Ishikawa (cell line): ENCODE results near the gene RASL11A.

Experiments used
- CEBPB ChIP-seq: IDR thresholded peaks from 2 replicates; pipeline ENCODE4 v1.6.1; 2012
- CREB1 ChIP-seq: IDR thresholded peaks from 2 replicates; pipeline ENCODE4 v1.6.1; 2012; ENCODE audit warnings: low read depth
- EGR1 ChIP-seq: IDR thresholded peaks from 2 replicates; pipeline ENCODE4 v1.6.1; 2012
- EP300 ChIP-seq: IDR thresholded peaks from 2 replicates; pipeline ENCODE4 v1.6.1; 2012; ENCODE audit warnings: borderline replicate concordance
- FOXM1 ChIP-seq: IDR thresholded peaks from 2 replicates; pipeline ENCODE4 v1.6.1; 2012; ENCODE audit warnings: low read depth, borderline replicate concordance
- NFIC ChIP-seq: IDR thresholded peaks from 2 replicates; pipeline ENCODE4 v1.6.1; 2012
- RAD21 ChIP-seq: IDR thresholded peaks from 2 replicates; pipeline ENCODE4 v1.6.1; 2012; ENCODE audit warnings: low read depth
- TAF1 ChIP-seq: IDR thresholded peaks from 2 replicates; pipeline ENCODE4 v1.6.1; 2012; ENCODE audit warnings: low read depth, mild to moderate bottlenecking
- TCF12 ChIP-seq: IDR thresholded peaks from 2 replicates; pipeline ENCODE4 v1.6.1; 2012; ENCODE audit warnings: low read depth
- TEAD4 ChIP-seq: IDR thresholded peaks from 2 replicates; pipeline ENCODE4 v1.6.1; 2012
- YY1 ChIP-seq: IDR thresholded peaks from 2 replicates; pipeline ENCODE4 v1.6.1; 2012; ENCODE audit warnings: low read depth
- ZBTB7A ChIP-seq: IDR thresholded peaks from 2 replicates; pipeline ENCODE4 v1.6.1; 2012; ENCODE audit warnings: low read depth
- TF ChIP-seq, protein P1 (sequence below): IDR thresholded peaks from 2 replicates; pipeline ENCODE4 v1.6.1; 2012
- TF ChIP-seq, protein P2 (sequence below): IDR thresholded peaks from 2 replicates; pipeline ENCODE4 v1.6.1; 2012; ENCODE audit warnings: low read depth, mild to moderate bottlenecking
- TF ChIP-seq, protein P3 (sequence below): IDR thresholded peaks from 2 replicates; pipeline ENCODE4 v1.6.1; 2012

Gene RASL11A

DNA sequence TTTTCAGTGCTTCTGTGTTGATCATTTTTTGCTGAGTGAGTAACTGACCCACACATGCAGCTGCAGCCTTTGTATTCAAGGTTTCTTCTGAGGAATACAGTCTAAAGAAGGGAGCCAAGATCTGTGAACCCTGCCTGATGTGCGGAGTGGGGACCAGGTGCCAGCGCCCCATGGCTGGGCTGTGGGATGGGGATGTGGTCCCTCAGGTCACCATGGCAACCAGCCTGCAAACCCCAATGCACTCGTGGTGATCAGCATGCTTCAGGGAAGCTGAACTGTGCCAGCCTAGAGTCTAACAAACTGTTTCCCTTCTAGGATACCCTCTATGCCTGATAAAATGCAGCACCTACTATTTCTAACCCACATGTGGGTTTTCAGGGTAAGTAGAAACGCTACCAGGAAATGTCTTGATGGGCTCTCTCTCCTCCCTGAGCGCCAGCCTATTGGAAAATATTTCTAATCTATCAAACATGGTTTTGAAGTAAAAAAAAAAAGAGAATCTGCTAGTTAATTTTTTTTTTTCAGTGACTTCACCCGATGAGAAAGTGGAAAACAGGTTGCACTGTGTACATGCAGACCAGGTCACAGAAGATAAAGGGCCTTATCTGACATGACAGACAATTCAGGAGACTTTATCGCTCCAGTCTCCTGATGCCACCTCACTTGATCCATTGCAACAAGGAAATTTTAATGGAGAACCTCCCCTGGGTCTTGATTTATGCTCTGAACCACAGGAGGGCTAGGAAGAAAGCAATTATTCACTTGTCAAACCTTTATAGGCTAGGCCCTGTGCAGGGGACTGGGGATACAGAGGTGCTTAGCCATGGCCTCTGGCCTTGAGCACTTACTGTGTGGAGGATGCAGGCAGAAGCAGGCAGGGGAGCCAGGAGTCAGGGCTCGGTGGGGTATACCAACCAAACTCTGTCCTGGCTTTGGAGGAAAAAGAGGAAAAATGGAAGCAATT lies 51.1 kb downstream of the RASL11A start:
- TF ChIP-seq EP300 (no peak), ZBTB7A (no peak), FOXM1 (no peak), CREB1 (no peak), TCF12 (no peak), TAF1 (no peak), RAD21 (no peak), TEAD4 (no peak), YY1 (no peak), NFIC (no peak), CEBPB (no peak), EGR1 (no peak)
- TF ChIP-seq, protein P1, sequence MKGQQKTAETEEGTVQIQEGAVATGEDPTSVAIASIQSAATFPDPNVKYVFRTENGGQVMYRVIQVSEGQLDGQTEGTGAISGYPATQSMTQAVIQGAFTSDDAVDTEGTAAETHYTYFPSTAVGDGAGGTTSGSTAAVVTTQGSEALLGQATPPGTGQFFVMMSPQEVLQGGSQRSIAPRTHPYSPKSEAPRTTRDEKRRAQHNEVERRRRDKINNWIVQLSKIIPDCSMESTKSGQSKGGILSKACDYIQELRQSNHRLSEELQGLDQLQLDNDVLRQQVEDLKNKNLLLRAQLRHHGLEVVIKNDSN: no peak
- TF ChIP-seq, protein P2, sequence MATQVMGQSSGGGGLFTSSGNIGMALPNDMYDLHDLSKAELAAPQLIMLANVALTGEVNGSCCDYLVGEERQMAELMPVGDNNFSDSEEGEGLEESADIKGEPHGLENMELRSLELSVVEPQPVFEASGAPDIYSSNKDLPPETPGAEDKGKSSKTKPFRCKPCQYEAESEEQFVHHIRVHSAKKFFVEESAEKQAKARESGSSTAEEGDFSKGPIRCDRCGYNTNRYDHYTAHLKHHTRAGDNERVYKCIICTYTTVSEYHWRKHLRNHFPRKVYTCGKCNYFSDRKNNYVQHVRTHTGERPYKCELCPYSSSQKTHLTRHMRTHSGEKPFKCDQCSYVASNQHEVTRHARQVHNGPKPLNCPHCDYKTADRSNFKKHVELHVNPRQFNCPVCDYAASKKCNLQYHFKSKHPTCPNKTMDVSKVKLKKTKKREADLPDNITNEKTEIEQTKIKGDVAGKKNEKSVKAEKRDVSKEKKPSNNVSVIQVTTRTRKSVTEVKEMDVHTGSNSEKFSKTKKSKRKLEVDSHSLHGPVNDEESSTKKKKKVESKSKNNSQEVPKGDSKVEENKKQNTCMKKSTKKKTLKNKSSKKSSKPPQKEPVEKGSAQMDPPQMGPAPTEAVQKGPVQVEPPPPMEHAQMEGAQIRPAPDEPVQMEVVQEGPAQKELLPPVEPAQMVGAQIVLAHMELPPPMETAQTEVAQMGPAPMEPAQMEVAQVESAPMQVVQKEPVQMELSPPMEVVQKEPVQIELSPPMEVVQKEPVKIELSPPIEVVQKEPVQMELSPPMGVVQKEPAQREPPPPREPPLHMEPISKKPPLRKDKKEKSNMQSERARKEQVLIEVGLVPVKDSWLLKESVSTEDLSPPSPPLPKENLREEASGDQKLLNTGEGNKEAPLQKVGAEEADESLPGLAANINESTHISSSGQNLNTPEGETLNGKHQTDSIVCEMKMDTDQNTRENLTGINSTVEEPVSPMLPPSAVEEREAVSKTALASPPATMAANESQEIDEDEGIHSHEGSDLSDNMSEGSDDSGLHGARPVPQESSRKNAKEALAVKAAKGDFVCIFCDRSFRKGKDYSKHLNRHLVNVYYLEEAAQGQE: no peak
- TF ChIP-seq, protein P3, sequence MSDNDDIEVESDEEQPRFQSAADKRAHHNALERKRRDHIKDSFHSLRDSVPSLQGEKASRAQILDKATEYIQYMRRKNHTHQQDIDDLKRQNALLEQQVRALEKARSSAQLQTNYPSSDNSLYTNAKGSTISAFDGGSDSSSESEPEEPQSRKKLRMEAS: no peak
